HFFc6 (cell line): ENCODE data around the gene UTP20. TPM values are rescaled to one million over a fixed set of nuclear protein-coding genes. Genes with fewer than 3 reads are reported as not detected.

Experiments used
- DNase-seq: peaks from one replicate; pipeline ENCODE4 v3.0.0-alpha.2; 2018
- H3K27ac Mint-ChIP-seq: 2 replicates; pipeline ENCODE4 v1.8.0; 2020; ENCODE audit warnings: mild to moderate bottlenecking, mixed read lengths
- H3K27me3 Mint-ChIP-seq: 2 replicates; pipeline ENCODE4 v1.8.0; 2021; ENCODE audit warnings: mild to moderate bottlenecking, moderate library complexity, mixed read lengths; ENCODE audit not compliant: insufficient read depth
- H3K36me3 Mint-ChIP-seq: 2 replicates; pipeline ENCODE4 v1.8.0; 2021; ENCODE audit warnings: low read depth, mixed read lengths
- H3K4me1 Mint-ChIP-seq: 2 replicates; pipeline ENCODE4 v1.8.0; 2020; ENCODE audit warnings: low read depth, mixed read lengths
- H3K4me3 Mint-ChIP-seq: 2 replicates; pipeline ENCODE4 v1.8.0; 2020; ENCODE audit warnings: mild to moderate bottlenecking, moderate library complexity, mixed read lengths
- H3K9me3 Mint-ChIP-seq: 2 replicates; pipeline ENCODE4 v1.8.0; 2020; ENCODE audit warnings: mild to moderate bottlenecking, mixed read lengths
- total RNA-seq, 6 experiments: library from RNA; stranded (reverse); fragmentation: NEBNext Ultra II Directional; extraction: Animal tissue kit (Norgen Biotek cat#: 25700); gene quantifications; 2 replicates in 1 of 6; 3 replicates in 5 of 6; pipeline ENCODE4 v1.2.3, GENCODE V29; 2021
- TF ChIP-seq, protein P1 (sequence below): fragments of 200-600 bp; sonication (generic); IDR thresholded peaks from 2 replicates; pipeline ENCODE4 v1.5.0; 2021; ENCODE audit warnings: antibody characterized with exemption, mild to moderate bottlenecking

UTP20 gene
- total RNA-seq, 6 experiments from 2014 or later: 17.0 to 22.4 (median 19.0) TPM

DNA sequence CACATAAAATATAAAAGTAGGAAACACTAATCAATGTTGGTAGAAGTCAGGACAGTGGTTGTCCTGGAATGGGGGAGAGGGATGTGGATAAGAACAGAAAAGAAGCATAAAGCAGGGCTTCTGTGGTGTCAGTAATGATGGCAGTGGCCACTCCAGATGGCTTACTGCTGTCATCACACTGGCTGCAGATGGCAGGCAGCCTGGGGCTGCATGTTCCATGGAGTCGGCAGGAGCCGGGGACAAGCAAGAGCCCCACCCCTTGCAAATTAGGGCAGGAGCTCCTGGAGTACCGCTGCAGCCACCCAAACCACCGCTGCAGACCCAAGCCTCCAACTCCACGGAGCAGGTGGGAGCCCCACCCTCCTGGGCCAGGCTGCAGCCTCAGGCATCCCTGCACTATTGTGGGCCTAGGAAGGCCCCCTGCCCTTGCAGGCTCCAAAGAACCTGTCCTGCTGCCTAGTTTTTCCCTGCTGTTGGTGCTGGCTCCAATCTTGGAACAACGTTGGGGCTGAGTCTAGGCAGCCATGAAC is 41.0 kb upstream of the UTP20 start:
- TF ChIP-seq, protein P1, sequence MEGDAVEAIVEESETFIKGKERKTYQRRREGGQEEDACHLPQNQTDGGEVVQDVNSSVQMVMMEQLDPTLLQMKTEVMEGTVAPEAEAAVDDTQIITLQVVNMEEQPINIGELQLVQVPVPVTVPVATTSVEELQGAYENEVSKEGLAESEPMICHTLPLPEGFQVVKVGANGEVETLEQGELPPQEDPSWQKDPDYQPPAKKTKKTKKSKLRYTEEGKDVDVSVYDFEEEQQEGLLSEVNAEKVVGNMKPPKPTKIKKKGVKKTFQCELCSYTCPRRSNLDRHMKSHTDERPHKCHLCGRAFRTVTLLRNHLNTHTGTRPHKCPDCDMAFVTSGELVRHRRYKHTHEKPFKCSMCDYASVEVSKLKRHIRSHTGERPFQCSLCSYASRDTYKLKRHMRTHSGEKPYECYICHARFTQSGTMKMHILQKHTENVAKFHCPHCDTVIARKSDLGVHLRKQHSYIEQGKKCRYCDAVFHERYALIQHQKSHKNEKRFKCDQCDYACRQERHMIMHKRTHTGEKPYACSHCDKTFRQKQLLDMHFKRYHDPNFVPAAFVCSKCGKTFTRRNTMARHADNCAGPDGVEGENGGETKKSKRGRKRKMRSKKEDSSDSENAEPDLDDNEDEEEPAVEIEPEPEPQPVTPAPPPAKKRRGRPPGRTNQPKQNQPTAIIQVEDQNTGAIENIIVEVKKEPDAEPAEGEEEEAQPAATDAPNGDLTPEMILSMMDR: no peak
- H3K36me3 Mint-ChIP-seq: no peaks in the 10 kb centered on the region; the same call in 1 of the 2 replicates
- no peaks in the 10 kb centered on the region for H3K9me3 Mint-ChIP-seq
- H3K27me3 Mint-ChIP-seq: no peaks in the 10 kb centered on the region
- no peak for DNase-seq
- no peak overlapping the region for H3K4me3 Mint-ChIP-seq
- no peaks in the 10 kb centered on the region for H3K4me1 Mint-ChIP-seq
- no peak overlapping the region for H3K27ac Mint-ChIP-seq

DNA sequence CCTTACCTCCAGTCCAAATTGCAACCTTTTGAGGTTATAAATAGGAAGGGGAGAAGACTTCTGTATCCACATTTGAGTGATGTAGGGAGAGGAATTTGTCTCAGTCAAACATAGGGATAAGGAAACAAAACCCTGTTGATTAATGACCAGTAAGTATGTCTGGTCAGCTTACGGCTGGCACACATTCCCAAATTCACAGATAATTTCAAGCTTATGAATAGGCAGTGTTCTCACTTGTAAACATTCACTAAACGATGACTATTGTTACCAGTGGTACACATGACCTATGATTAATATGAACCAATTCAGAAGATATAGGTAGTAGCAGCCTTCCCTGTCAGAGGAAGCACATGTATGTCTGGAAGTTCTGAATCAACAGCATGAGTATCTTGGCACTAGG is 36.8 kb upstream of the UTP20 start:
- DNase-seq: no peak
- no peaks in the 10 kb centered on the region for H3K9me3 Mint-ChIP-seq
- no peak overlapping the region for H3K4me3 Mint-ChIP-seq
- H3K36me3 Mint-ChIP-seq: no peaks in the 10 kb centered on the region; the same call in 1 of the 2 replicates
- TF ChIP-seq, protein P1: no peak
- no peak overlapping the region for H3K27ac Mint-ChIP-seq
- no peaks in the 10 kb centered on the region for H3K27me3 Mint-ChIP-seq
- no peaks in the 10 kb centered on the region for H3K4me1 Mint-ChIP-seq

DNA sequence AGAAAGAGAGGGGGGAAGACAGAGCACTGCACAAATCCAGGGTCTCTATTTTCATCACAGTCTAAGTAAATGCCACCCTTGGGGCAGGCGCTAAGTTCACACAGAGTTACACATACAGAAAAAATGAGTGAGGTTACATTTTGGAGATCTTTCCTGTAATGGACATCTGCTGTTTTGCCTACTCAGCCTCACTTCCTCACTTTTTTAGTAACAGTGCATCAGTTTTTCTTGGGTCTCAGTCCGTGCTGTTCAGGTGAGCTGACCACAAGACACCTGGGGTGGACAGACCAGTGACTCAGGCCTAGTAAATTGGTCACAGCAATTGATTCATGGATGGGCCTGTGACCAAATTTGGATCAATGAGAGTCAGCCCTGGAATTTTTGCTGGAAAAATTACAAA is 36.3 kb upstream of the UTP20 start:
- H3K9me3 Mint-ChIP-seq: no peaks in the 10 kb centered on the region
- H3K4me1 Mint-ChIP-seq: no peaks in the 10 kb centered on the region
- no peak overlapping the region for H3K27ac Mint-ChIP-seq
- TF ChIP-seq, protein P1: no peak
- DNase-seq: no peak
- H3K36me3 Mint-ChIP-seq: no peaks in the 10 kb centered on the region; the same call in 1 of the 2 replicates
- H3K4me3 Mint-ChIP-seq: no peak overlapping the region
- no peaks in the 10 kb centered on the region for H3K27me3 Mint-ChIP-seq

DNA sequence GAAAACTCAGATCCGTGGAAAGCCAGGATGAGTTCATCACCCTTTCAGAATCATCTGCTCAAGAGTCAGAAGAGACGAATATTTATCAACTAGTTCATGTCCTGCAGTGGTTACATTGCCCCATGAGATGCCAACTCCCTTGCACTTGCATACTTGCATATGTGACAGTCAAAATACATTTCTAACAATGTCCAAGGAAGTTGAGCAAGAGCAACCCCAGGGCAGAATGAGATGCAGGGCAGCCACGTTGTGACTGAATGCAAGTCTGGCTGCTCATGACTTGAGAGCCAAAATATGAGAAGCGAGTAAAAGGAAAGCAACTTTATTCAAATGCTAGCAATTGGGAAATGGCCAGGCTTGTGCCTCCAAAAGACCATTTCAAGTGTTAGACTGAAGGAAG is 23.6 kb upstream of the UTP20 start:
- H3K27me3 Mint-ChIP-seq: no peaks in the 10 kb centered on the region; the same call in 1 of the 2 replicates
- no peak for DNase-seq

DNA sequence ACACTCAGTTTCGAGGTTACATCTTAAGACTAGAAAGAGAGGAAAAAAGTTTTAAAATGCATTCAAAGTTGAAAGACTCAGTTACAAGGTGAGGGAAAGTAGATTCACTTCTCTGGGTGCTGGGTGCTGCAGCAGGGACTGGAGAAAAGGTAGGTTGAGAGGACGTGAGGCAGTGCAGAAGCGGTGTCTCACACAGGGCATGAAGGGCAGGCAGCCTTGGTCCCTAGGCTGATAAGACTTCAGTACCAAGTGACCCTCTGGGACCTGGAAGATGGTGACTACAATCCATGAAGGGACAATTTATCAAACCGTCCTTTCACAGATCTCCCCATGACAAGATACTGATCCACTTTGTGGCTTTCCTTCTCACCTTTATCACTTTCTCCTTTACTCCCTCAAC is 22.5 kb upstream of the UTP20 start:
- no peak for DNase-seq
- Mint-ChIP-seq H3K9me3 (peaks cover 23% of the 10 kb centered on the region; the same call in 1 of the 2 replicates), H3K4me3 (no peak overlapping the region), H3K27me3 (no peaks in the 10 kb centered on the region; the same call in 1 of the 2 replicates), H3K36me3 (no peaks in the 10 kb centered on the region), H3K4me1 (no peaks in the 10 kb centered on the region), H3K27ac (no peak overlapping the region)
- TF ChIP-seq, protein P1: no peak

More for the DNA sequence above, 23.6 kb upstream of the UTP20 start:
- no peaks in the 10 kb centered on the region for H3K4me1 Mint-ChIP-seq
- H3K36me3 Mint-ChIP-seq: no peaks in the 10 kb centered on the region
- H3K27ac Mint-ChIP-seq: no peak overlapping the region
- peaks cover 23% of the 10 kb centered on the region; the same call in 1 of the 2 replicates for H3K9me3 Mint-ChIP-seq
- H3K4me3 Mint-ChIP-seq: no peak overlapping the region
- TF ChIP-seq, protein P1: no peak
